Measurements from ENCODE around the gene HSD17B12. TPM values are rescaled to one million over a fixed set of nuclear protein-coding genes. Genes with fewer than 3 reads are reported as not detected.

The HSD17B12 gene
- total RNA-seq, 4 donors from 2014 or later, result 50.6 to 72.4 (median 54.1) TPM

GRCh38 chr11:43694477-43694876 lies 13.9 kb downstream of the HSD17B12 start:
- TF ChIP-seq CTCF (IDR thresholded peaks at IDR 0.05), result no peak
- no peak for ATAC-seq (ENCODE audit: low FRiP score)

DNA sequence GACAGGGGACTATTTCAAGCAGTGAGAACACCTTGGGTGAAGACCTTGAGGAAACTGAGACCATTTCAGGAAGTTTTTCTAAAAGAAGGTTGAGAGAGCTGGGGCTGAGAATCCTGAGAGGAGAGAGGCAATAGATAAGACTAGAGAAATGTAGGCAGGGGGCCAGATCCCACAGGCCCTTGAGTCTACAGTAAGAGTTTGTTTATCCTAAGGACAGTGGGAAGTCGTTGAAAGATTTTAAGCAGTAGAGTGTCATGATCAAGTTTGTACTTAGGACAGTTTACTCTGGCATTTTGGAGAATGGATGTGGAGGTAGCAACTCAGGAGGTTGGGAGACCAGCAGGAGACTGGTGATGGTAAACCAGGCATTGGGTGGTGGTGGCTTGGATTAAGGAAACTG lies 17.1 kb downstream of the HSD17B12 start:
- ATAC-seq (ENCODE audit: low FRiP score) (no peak), DNase-seq (ENCODE audit: low spot score) (no peak)
- TF ChIP-seq CTCF (IDR thresholded peaks at IDR 0.05), result no peak

More at GRCh38 chr11:43694477-43694876, 13.9 kb downstream of the HSD17B12 start:
- no peak for DNase-seq (ENCODE audit: low spot score)

DNA sequence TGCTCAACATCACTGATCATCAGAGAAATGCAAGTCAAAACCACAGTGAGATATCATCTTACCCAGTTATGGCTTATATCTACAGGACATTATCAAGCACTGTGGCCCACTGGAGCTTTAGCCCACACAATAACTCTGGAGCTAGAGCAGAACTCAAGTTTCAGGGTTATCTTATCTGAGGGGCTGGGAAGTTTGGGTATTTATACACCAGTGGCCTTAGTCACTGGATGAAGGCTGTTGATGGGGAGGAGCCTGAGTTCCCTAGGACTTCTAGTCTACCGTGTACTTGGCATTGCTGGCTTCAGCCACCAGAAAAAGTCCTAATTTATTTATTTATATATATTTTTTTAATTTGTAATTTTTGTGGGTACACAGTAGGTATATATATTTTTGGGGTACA lies 19.3 kb downstream of the HSD17B12 start:
- TF ChIP-seq CTCF (IDR thresholded peaks at IDR 0.05), result no peak
- DNase-seq (ENCODE audit: low spot score) (no peak), ATAC-seq (ENCODE audit: low FRiP score) (no peak)

- DNase-seq (ENCODE audit: low spot score) (no peak), ATAC-seq (ENCODE audit: low FRiP score) (no peak)
- no peak for TF ChIP-seq CTCF (IDR thresholded peaks at IDR 0.05)
Measured at GRCh38 chr11:43706631-43707030, 26.1 kb downstream of the HSD17B12 start.

DNA sequence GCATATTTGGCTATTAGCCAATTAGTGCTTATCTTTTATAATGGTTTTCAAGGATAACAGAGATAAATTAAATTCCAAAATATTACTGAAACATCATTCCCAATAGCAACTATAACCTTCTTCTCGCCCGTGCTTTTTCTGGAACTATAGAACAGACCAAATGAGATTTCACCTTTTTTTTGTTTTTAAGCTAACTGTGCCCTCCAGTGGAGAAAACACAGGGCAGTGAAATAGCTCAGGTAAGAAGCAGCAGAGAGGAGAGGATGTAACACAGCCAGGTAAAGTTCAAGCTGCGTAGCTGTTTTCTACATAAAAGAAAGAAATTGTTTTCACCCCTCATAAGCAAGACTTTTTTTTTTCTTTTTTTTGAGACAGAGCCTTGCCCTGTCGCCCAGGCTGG lies 28.2 kb downstream of the HSD17B12 start:
- no peak for TF ChIP-seq CTCF (IDR thresholded peaks at IDR 0.05)
- ATAC-seq (ENCODE audit: low FRiP score) (no peak), DNase-seq (ENCODE audit: low spot score) (no peak)

- TF ChIP-seq CTCF (IDR thresholded peaks at IDR 0.05), result no peak
- no peak for ATAC-seq (ENCODE audit: low FRiP score)
- no peak for DNase-seq (ENCODE audit: low spot score)
Measured at GRCh38 chr11:43709689-43710088, 29.2 kb downstream of the HSD17B12 start.

DNA sequence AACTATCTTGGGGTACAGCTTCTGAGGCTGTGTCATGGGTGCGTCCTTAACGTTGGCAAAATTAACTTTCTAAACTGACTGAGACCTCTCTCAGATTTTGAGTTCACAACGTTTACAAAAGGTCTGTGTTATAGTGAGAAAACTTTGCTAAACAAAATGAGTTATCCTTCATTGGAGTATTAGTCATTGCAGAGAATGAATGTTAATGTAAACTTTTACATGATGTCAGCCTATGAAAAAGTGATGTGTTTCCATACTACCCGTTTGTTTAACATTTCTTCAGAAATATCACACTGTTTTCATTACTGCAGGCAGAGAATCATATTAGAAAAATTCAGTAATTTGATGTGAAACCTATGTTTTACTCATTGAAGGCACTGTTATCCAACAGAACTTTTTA lies 32.1 kb downstream of the HSD17B12 start:
- no peak for ATAC-seq (ENCODE audit: low FRiP score)
- DNase-seq (ENCODE audit: low spot score), result no peak
- TF ChIP-seq CTCF (IDR thresholded peaks at IDR 0.05), result no peak

All from omental fat pad (tissue), 4 donors.